NB4 (cell line): ENCODE results near the gene MYLIP.

Source experiments
- CTCF ChIP-seq: IDR thresholded peaks from one replicate; pipeline ENCODE4 v1.5.1; 2012; ENCODE audit warnings: low read depth, low read length
- MAX ChIP-seq: IDR thresholded peaks from 2 replicates; pipeline ENCODE4 v1.6.1; 2011; ENCODE audit warnings: low read depth, low read length
- MYC ChIP-seq: IDR thresholded peaks from 2 replicates; pipeline ENCODE4 v1.6.1; 2011; ENCODE audit warnings: low read depth, low read length
- POLR2A ChIP-seq: IDR thresholded peaks from 2 replicates; pipeline ENCODE4 v1.6.1; 2011; ENCODE audit warnings: mild to moderate bottlenecking; ENCODE audit not compliant: insufficient read length; ENCODE audit errors: extremely low read depth

GRCh38 chr6:16087386-16087785 lies 41.5 kb upstream of the MYLIP start:
- no peak for TF ChIP-seq CTCF
- no peak for TF ChIP-seq MYC
- TF ChIP-seq POLR2A, result no peak
- no peak for TF ChIP-seq MAX
